Activated CD8-positive, alpha-beta memory T cell treated with anti-CD3 and anti-CD28 coated beads for 36 hours (primary cell): ENCODE measurements around the gene PTMA. TPM values are rescaled to one million over a fixed set of nuclear protein-coding genes. Genes with fewer than 3 reads are reported as not detected.

Source experiments
- CTCF ChIA-PET: fragments of 350-600 bp; sonication (Branson Sonifier 250); formaldehyde crosslinking; loops from one replicate; lab custom pipeline; 2021; ENCODE audit warnings: antibody characterized with exemption; lab: Charles Lee
- POLR2A ChIA-PET: fragments of 350-600 bp; sonication (Branson Sonifier 250); formaldehyde crosslinking; loops from one replicate; lab custom pipeline; 2021; ENCODE audit warnings: antibody characterized with exemption; lab: Charles Lee
- total RNA-seq, 2 experiments: library from RNA; stranded (reverse); gene quantifications; one replicate each; pipeline ENCODE4 v1.2.3, GENCODE V29; 2021

The PTMA gene, protein sequence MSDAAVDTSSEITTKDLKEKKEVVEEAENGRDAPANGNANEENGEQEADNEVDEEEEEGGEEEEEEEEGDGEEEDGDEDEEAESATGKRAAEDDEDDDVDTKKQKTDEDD
- total RNA-seq: 1,000 to 10,000 TPM; 2,458 to 2,489 TPM

DNA sequence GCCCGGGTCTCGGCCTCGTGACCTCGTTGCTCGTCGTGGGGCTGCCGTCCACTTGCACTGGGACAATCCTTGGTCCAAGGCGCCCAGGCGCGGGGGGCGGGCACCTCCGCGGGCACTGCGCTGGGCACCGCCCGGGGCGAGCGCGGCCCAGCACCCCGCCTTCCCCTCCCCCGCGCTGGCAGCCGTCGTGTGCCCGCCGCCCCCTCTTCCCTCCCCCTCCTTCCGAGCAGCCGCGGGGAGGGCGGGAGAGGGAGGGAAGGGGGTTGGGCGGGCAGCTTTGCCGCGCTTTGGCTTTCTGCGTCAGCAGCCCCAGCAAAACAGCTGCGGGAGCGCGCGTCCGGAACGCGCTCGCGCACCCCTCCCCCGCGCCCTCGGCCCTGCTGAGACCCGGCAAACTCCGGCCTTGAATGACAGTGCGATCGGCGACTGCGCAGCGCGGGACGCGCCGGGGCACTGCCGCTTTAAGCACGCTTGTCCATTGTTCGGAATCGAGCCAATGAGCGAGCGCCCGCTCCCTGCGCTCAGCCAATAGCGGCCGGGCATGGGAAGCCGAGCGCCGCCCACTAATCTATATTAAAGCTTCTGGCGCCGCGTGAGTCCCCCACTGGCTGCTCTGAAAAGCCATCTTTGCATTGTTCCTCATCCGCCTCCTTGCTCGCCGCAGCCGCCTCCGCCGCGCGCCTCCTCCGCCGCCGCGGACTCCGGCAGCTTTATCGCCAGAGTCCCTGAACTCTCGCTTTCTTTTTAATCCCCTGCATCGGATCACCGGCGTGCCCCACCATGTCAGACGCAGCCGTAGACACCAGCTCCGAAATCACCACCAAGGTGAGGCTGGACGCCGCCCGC is at the start of gene PTMA:
PTMA (plus strand) TSS at position 599 of the 846 bp plus-strand sequence; CDS start at position 781, 182 bp downstream.
- CTCF ChIA-PET: interaction anchor here (1.5 to 4.8 kb wide), 2 partner anchors 33 to 95 kb away, joined by 7 to 47 read pairs; no protein-coding TSS in a partner anchor
- POLR2A ChIA-PET: interaction anchor here (0.7 to 6.1 kb wide), 5 partner anchors 30 to 244 kb away, joined by 3 to 94 read pairs (median 5); partner anchors contain the start of genes NCL and PDE6D

DNA sequence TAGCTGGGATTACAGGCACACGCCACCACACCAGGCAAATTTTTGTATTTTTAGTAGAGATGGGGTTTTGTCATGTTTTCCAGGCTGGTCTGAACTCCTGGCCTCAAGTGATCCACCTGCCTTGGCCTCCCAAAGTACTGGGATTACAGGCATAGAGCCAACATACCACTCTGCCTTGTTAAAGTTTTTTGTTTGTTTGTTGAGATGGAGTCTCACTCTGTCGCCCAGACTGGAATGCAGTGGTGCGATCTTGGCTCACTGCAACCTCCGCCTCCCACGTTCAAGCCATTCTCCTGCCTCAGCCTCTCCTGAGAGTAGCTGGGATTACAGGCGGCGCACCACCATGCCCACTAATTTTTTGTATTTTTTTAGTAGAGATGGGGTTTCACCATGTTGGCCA is 48.3 kb upstream of the PTMA start:
- ChIA-PET POLR2A (interaction anchor here (1.0 kb wide), 1 partner anchor 47 kb away, joined by 4 read pairs; no protein-coding TSS in a partner anchor), CTCF (interaction anchor here (1.0 to 6.2 kb wide), 3 partner anchors 15 to 47 kb away, joined by 4 to 19 read pairs (median 12); no protein-coding TSS in a partner anchor)

DNA sequence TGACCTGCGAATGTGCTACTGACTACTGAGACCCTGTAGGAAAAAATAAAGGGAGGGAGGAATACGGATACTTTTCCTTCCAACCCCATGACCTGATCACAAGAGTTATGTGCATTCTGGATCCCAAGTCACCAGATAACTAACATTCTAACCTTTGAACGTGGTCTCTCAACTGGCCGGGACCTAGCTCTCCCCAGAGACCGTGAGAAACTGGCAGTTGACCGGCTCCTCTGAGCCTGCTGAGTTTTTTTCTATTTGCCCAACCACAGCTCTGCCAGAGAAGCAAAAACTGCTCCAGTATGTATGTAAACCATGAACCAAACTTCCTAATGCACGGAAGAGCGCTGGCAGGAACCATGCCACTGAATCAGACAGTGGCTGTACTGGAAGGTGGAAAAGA is 47.5 kb upstream of the PTMA start:
- ChIA-PET POLR2A (interaction anchor here (1.0 to 2.4 kb wide), 2 partner anchors 46 to 47 kb away, joined by 4 to 9 read pairs; no protein-coding TSS in a partner anchor), CTCF (interaction anchor here (0.6 to 6.2 kb wide), 5 partner anchors 14 to 47 kb away, joined by 4 to 19 read pairs (median 4); no protein-coding TSS in a partner anchor)

DNA sequence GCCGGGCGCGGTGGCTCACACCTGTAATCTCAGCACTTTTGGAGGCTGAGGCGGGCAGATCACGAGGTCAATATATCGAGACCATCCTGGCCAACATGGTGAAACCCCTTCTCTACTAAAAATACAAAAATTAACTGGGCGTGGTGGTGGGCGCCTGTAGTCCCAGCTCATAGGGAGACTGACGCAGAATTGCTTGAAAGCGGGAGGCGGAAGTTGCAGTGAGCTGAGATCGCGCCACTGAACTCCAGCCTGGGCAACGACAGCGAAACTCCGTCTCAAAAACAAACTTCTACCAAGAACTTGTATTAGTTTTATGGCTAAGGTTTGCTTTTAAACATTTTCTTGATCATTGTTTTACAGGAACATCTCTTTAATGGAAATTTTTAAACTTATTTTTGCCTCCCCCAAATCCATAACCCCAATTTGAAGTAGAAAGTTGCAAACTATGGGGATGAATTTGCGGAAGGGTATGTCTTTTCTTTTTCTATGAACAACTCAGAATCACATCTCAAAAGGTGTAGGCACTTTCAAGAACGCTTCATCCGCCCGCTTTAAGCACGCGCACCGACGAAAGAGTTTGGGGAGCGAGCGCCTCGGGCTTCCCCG is 46.8 kb upstream of the PTMA start:
- ChIA-PET CTCF (interaction anchor here (0.6 to 6.2 kb wide), 4 partner anchors 13 to 48 kb away, joined by 4 to 19 read pairs (median 8); no protein-coding TSS in a partner anchor), POLR2A (interaction anchor here (1.5 to 2.4 kb wide), 2 partner anchors 45 to 48 kb away, joined by 3 to 9 read pairs; no protein-coding TSS in a partner anchor)

DNA sequence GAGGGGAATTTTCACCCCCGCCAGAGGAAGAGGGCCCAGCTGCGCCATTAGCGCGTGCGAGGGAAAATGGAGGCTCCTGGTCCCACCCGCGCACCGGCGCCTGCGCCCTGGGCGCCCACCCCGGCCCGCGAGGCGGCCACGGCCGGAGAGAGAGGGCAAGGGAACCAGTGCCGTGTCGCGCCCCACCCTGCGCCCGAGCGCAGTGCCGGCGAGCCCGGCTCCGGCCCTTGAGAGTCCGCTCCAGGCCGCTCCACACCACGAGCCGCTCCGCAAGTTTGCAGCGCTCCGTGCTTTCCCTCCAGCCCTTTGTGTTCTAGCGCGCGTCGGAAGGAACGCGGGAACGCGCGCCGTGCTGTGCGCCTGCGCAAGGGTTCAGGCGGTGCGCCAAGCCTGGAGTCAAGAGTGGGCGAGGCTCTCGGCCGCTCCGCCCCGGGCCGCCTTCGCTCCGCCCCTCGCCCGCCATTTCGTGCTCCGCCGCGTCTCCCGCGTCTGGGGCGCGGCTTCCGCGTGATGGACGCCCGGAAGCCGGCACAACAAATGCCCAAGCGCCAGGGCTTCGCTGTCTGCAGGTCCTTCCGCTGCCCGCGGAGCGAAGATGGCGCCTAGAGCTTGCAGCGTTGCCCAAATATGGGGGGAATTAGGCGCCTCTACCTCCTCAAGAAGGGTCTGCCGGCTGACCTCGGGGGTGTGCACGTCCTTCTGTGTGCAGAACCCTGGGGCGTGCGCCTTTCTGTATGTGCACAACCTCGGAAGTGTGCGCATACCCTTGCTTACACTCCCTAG is 46.1 kb upstream of the PTMA start:
- POLR2A ChIA-PET: interaction anchor here (0.6 to 2.4 kb wide), 3 partner anchors 44 to 48 kb away, joined by 3 to 9 read pairs (median 3); no protein-coding TSS in a partner anchor
- CTCF ChIA-PET: interaction anchor here (1.5 to 6.2 kb wide), 3 partner anchors 13 to 49 kb away, joined by 4 to 19 read pairs (median 12); no protein-coding TSS in a partner anchor

DNA sequence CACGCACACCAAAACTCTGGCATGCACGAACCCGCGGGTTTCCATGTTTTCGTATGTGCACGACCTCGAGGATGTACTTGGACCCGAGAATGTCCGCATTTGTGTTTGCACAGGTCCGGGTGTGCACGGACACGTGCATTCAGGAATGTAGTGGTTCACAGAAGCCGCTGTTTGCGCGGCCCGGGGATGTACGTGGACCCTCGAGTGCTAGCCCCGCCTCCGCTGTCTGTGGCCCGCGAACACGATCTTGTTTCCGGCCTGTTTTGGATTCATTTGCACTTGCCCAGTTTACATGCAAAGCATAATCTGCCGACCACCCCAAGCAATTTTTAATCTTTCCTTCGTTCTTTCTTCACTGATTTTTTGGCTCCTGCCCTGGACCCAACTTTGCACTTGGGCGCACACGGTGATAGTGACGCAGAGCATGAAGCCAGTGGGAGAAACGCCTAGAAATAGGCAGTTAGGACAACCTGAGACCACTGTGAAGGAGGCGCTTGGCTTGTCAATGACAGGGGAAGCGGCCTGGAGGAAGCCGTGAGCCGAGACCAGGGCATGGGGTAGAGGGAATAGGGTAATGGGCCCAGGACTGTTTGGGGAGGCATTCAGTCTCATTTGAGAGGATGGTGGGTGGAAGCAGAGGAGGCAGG is 45.4 kb upstream of the PTMA start:
- CTCF ChIA-PET: interaction anchor here (2.7 to 6.2 kb wide), 2 partner anchors 12 to 44 kb away, joined by 12 to 19 read pairs; no protein-coding TSS in a partner anchor
- POLR2A ChIA-PET: interaction anchor here (0.6 to 2.4 kb wide), 3 partner anchors 43 to 49 kb away, joined by 3 to 9 read pairs (median 3); no protein-coding TSS in a partner anchor

DNA sequence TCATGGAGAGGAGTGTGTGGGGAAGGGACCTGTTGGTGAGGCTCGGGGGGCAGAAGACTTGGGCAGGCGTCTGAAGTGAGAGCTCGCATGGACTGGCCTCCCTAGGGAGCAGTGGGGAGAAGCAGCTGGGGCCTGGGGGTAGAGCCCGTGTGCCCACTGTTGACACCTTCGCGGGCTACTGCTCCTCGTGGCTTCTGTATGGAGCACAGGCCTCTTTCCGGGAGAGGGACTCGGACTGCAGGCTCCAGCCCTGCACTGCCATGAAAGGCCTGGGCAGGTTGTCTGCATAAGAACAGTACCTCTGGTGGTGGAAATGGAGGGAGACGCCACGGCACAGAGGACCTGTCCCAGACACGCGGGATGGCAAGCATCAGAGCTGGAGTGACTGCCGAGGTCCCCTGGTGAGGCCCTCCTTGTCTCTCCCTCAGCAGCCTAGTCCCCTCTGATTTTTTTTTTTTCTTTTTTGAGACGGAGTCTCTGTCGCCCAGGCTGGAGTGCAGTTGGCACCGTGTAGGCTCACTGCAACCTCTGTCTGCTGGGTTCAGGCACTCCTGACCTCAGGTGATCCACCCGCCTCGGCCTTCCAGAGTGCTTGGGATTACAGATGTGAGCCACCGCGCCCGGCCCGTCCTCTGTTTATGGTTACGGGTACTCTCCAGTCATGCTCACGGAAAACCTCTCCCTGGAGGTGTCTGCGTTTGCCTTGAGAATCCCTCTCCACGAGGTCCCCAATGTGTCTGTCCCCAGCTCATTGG is 44.7 kb upstream of the PTMA start:
- ChIA-PET CTCF (interaction anchor here (0.6 to 6.2 kb wide), 2 partner anchors 11 to 124 kb away, joined by 4 to 19 read pairs; no protein-coding TSS in a partner anchor), POLR2A (no interaction called here)

DNA sequence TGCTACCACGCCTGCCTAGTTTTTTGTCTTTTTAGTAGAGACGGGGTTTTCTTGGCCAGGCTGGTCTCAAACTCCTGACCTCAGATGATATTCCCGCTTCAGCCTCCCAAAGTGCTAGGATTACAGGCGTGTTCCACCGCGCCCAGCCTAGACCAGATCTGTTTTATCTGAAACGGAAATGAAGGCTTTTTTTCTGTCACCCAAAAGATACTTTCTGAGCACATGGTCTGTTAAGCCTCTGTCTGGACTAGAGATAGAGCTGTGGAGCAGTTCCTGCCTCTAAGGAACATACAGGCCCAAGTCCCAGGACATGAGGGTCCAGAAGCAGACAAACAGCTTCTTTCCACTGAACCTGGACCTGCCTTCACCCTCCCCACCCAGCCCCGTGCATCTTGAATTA is 43.6 kb upstream of the PTMA start:
- POLR2A ChIA-PET: no interaction called here
- CTCF ChIA-PET: interaction anchor here (1.1 to 6.2 kb wide), 2 partner anchors 10 to 50 kb away, joined by 3 to 19 read pairs; no protein-coding TSS in a partner anchor

DNA sequence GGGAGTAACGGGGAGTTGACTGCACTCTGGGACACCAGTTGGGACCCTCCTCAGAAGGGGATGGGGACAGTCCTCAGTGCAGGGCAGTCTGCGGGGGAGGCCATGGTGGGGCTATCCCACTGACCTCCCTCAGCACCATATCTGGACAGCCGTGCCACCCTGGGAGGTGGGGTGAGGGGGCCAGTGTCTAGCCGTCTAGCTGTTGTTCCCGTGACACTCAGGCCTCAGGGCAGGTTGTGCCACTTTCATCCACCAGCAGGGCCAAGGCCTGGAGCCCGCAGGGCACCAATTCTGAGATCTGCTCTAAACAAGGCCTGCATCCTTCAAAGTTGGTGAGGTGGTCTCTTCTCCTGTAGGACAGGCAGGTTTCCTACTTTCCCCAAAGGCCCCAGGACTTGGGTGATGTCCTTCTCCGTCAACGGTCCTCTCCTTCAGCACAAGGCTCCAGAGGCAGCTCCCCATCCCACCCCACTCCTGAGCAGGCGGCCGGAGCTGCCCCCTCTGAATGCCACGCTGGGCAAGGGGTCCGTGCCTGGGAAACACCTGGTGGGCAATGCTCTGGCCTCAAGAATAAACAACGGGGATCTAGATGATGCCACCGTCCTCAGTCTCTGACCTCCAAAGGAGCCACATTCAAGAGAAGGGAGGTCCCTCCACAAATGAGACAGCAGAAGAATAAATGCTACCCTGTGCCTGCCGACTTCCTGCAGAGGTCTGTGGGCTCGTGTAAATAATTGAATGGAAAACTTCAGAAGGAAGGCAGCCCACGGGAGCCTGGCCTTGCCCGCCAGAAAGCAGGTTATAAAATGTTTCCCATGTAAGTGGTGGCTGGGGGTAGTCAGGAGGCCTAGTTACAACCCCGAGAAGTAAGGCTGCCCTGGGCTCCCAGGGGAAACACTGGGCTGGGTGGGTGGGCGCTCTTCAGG is 42.8 kb upstream of the PTMA start:
- ChIA-PET CTCF (interaction anchor here (1.1 to 6.2 kb wide), 2 partner anchors 9 to 49 kb away, joined by 3 to 19 read pairs; no protein-coding TSS in a partner anchor), POLR2A (interaction anchor here (0.6 kb wide), 1 partner anchor 97 kb away, joined by 9 read pairs; no protein-coding TSS in a partner anchor)

DNA sequence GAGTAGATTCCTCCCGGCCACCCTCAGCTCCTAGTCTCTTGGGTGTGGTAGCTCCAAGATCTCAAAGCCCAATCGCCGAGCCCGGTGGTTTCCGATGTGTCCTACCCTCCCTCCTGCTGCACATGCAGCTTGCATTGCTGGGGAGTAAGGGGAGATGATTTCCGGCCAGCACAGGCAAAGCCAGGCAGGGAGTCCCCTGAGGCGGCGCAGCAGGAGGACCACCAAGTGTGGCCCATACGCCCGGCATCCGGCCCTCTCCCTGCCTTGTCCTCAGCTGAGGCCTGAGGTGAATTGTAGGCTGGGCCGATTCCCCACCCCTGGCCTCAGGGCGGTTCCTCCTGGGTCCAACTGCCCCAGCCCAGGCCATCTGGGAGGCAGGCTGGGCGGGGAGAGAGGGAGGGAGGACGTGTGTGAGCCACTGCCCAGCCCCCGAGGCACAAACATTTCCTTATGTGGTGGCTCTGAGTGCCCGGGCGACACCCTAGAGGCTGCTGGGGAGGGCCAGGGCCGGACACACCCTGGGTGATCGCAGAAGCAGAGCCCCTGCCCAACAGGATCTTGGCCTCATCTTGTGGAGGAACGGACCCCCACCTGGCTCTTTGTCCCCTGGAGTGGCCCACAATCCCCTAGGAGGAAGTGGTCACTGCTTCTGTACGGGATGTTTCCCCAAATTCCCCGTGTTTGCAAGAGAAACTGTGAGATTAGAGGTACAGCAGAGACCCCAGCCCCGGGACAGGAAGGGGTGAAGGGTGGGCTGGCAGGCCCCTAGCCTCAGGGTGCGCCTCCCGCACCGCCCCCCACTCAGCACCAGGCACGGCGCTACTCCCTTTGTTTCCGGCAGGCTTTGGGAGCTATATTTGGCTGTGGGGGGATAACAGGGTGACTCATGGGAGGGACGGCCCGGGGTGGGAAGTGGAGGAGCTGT is 41.9 kb upstream of the PTMA start:
- ChIA-PET POLR2A (interaction anchor here (0.6 kb wide), 1 partner anchor 96 kb away, joined by 9 read pairs; no protein-coding TSS in a partner anchor), CTCF (interaction anchor here (0.6 to 6.2 kb wide), 3 partner anchors 8 to 725 kb away, joined by 3 to 19 read pairs (median 5); no protein-coding TSS in a partner anchor)

DNA sequence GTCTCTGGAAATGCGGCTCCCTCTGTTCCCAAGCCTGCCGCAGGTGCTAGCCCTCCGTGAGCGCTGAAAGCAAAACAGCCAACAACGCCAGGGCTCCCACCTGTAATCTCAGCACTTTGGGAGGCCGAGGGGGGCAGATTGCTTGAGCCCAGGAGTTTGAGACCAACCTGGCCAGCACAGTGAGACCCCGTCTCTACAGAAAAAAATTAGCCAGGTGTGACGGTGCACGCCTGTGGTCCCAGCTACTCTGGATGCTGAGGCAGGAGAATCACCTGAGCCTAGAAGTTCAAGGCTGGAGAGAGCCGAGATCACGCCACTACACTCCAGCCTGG is 41.3 kb upstream of the PTMA start:
- CTCF ChIA-PET: interaction anchor here (0.6 to 1.3 kb wide), 3 partner anchors 10 to 725 kb away, joined by 3 to 5 read pairs (median 3); no protein-coding TSS in a partner anchor
- POLR2A ChIA-PET: no interaction called here

DNA sequence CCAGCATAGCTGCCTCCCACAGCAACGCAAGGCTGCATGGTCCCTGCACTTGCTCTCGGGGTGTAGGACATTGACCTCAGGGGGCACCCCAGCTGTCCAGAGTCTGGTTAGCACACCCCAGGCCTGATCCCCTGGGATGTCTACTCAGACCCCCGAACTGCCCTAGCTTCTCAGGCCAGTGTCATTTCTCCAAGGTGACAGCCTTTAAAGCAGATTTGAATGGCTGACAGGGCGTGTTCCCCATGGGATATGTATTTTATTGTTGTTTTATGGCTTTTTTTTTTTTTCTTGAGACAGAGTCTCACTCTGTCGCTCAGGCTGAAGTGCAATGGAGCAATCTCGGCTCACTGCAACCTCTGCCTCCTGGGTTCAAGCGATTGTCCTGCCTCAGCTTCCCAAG is 40.8 kb upstream of the PTMA start:
- ChIA-PET CTCF (interaction anchor here (0.6 to 1.3 kb wide), 2 partner anchors 9 to 47 kb away, joined by 3 read pairs; no protein-coding TSS in a partner anchor), POLR2A (no interaction called here)

DNA sequence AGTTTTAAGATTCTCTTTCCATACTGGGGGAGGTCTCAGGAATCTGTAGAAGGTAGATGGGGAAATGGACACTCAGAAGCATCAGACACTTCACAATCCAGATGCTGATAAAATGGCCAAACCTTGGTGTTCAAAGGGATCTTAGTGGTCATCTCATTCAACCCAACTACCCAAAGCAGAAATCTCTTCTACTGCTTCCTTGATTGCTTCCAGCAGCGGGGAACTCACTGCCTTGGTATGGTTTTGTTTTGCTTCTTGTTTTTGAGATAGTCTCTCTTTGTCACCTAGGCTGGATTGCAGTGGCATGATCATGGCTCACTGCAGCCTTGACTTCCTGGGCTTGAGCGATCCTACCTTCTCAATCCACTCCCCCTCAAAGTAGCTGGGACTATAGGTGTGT is 39.3 kb upstream of the PTMA start:
- ChIA-PET POLR2A (no interaction called here), CTCF (no interaction called here)

DNA sequence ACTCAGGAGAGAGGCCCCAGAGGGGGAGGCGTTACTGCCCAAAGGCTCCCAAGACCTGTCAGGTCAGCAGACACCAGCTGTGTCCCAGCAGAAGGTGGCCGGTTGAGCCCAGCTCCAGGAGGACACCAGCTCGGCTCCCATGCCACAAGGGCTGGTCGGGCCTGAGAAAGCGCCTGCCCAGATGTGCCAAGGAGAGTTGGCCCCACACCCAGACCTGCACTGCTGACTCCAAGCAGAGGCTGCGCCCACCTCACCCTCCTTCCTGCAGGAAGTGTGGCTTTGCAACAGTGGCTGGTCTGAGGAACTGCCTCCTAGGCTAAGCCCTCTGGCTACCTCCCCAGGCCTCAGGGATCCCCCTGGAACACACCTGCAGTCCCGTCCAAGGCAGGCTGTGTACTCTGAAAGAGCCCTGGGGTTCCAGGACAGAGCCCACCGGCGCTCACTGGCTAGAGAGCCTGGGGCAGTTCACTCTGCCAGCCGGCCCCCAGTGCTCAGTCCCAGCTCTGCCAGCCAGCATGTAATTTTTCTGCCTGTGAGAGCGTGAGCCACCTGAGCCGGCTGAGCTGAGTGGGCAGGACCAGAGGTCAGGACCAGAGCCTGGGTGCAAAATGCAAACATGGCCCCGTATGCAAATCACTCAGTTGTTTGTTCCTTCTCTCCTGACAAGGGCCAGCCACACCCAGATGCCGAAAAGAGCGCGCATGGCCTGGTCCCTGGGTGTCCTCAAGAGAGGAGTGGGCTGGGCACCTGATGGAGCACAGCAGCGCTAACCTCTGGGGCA is 36.9 kb upstream of the PTMA start:
- POLR2A ChIA-PET: no interaction called here

More for the DNA sequence above, 36.9 kb upstream of the PTMA start:
- CTCF ChIA-PET: interaction anchor here (1.4 to 7.4 kb wide), 4 partner anchors 15 to 92 kb away, joined by 3 to 84 read pairs (median 34); no protein-coding TSS in a partner anchor
